Tibial artery (tissue), 4 donors: Measurements from ENCODE around the gene OPCML.

ENCODE experiments used
- DNase-seq, 2 donors: peaks; one replicate each; pipeline ENCODE4 v3.0.0-alpha.2; 2019
- H3K27ac ChIP-seq, 2 donors: fragments of 200-600 bp; sonication (generic) in 1 of 2; 1 replicate in 1 of 2; 2 replicates in 1 of 2; pipeline ENCODE4 v1.5.1; 2018 to 2019; ENCODE audit warnings: mild to moderate bottlenecking in 1 of 2
- H3K27me3 ChIP-seq, 2 donors: fragments of 200-600 bp; sonication (generic) in 1 of 2; one replicate each; pipeline versions ENCODE4 v1.5.1 to v1.6.0; 2016 to 2019
- H3K36me3 ChIP-seq, 3 donors: fragments of 200-600 bp; sonication (generic) in 2 of 3; one replicate each; pipeline ENCODE4 v1.5.1; 2016 to 2019; ENCODE audit warnings: mild to moderate bottlenecking in 2 of 3
- H3K4me1 ChIP-seq, 4 donors: fragments of 200-600 bp; sonication (generic) in 2 of 4; 1 replicate in 3 of 4; 2 replicates in 1 of 4; pipeline ENCODE4 v1.5.1; 2016 to 2019
- H3K4me3 ChIP-seq, 2 donors: fragments of 200-600 bp; sonication (generic) in 1 of 2; 1 replicate in 1 of 2; 2 replicates in 1 of 2; pipeline ENCODE4 v1.5.1; 2018 to 2019; ENCODE audit warnings: mild to moderate bottlenecking in 2 of 2
- H3K9me3 ChIP-seq, 3 donors: fragments of 200-600 bp; sonication (generic) in 1 of 3; one replicate each; pipeline ENCODE4 v1.5.1; 2016 to 2019
- intact Hi-C: fragments of 100-400 bp; cut with DNase I; formaldehyde crosslinking; loops from one replicate; pipeline ENCODE4 v1.15.0; 2023; ENCODE audit warnings: low total_unique reads
- TF ChIP-seq, protein P1 (sequence below), 2 experiments: fragments of 200-600 bp in 1 of 2; fragments of 450-650 bp in 1 of 2; IDR thresholded peaks; one replicate each; pipeline ENCODE4 v1.5.1; 2017 to 2019; ENCODE audit warnings: antibody characterized with exemption in 2 of 2, mild to moderate bottlenecking in 1 of 2, moderate library complexity in 1 of 2

OPCML gene

DNA sequence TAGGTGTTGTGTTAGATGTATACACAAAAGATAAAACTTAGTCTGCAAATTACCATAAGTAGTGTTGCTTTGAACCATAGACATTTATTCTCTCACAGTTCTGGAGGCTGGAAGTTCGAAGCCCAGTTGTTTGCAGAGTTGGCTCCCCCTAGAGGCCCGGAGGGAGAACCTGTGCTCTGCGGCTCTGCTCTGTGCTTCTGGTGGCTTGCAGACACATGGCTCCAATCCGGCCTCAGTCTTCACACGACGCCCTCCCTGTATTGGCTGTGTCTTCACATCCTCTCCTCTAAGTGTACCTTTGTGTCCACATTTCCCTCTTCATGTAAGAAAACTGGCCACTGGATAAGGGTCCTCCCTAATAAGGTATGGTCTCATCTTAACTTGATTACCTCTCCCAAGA is 128.4 kb downstream of the OPCML start:
- Histone ChIP-seq H3K27me3 (no peaks in the 10 kb centered on the region), H3K4me3 (no peak overlapping the region), H3K9me3 (no peaks in the 10 kb centered on the region), H3K36me3 (no peaks in the 10 kb centered on the region), H3K4me1 (no peaks in the 10 kb centered on the region), H3K27ac (no peak overlapping the region)
- TF ChIP-seq, protein P1, sequence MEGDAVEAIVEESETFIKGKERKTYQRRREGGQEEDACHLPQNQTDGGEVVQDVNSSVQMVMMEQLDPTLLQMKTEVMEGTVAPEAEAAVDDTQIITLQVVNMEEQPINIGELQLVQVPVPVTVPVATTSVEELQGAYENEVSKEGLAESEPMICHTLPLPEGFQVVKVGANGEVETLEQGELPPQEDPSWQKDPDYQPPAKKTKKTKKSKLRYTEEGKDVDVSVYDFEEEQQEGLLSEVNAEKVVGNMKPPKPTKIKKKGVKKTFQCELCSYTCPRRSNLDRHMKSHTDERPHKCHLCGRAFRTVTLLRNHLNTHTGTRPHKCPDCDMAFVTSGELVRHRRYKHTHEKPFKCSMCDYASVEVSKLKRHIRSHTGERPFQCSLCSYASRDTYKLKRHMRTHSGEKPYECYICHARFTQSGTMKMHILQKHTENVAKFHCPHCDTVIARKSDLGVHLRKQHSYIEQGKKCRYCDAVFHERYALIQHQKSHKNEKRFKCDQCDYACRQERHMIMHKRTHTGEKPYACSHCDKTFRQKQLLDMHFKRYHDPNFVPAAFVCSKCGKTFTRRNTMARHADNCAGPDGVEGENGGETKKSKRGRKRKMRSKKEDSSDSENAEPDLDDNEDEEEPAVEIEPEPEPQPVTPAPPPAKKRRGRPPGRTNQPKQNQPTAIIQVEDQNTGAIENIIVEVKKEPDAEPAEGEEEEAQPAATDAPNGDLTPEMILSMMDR (IDR thresholded peaks at IDR 0.05) = no peak
- intact Hi-C loops = no loop called here
- no peak for DNase-seq

DNA sequence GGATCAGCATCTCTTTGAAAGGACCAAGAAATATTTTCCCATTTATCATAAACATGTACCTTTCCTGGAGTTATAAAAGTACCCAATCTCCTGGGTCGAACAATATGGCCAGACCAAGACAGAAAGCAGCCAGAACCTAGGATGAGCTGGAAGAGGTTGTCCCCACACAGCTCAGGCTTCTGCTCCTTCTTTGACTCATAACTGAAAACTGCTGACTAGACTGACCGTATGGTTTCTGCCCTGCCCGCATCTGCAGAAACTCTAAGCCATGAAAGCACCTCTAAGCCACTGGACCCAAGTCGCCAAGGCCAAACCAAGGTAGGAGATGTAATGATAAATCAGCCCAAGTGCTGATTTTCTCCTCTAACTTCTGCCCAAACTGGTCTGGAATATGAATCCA is 129.8 kb downstream of the OPCML start:
- H3K36me3 ChIP-seq = no peaks in the 10 kb centered on the region
- H3K9me3 ChIP-seq = no peaks in the 10 kb centered on the region
- H3K27ac ChIP-seq = no peak overlapping the region
- intact Hi-C loops = no loop called here
- TF ChIP-seq, protein P1 (IDR thresholded peaks at IDR 0.05) = no peak
- H3K4me1 ChIP-seq = no peaks in the 10 kb centered on the region
- H3K27me3 ChIP-seq = no peaks in the 10 kb centered on the region
- H3K4me3 ChIP-seq = no peak overlapping the region
- DNase-seq = no peak

DNA sequence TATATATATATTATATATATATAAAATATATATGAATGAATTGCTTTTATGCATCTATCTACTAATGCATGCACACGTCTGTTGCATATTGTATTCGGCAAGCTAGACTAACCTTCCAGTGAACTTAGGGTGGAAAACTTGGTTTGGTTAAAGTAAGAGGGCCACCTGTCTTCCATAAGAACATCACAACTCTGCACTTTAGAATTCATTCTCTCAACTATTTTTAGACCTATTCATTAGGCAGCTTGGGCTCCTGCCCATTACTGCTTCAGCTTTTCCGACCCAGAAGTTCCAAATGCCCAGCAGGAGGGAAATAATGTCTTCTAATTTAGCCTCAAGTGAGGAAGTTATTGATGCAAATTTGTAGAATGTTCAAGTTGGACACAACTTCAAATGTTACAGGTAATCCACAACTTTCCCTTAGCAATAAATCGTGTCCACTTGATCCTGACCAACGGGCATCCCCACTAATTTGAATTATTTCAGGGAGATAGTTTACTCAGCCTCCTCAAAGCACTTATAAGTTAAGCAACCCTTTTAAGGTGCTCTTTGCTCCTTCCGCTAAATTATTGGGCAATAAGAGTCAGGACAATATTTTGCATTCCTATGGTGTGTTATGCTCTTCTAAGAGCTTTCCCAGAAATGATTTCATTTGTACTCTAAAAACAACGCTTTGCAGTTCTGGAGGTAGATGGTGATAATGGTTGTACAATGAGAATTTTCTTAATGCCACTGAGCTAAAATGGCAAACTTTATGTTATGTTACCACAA is 132.3 kb downstream of the OPCML start:
- intact Hi-C loops = loop anchor here (5.0 kb wide), 1 partner anchor 458 kb away; no protein-coding TSS in a partner anchor
- Histone ChIP-seq H3K36me3 (no peaks in the 10 kb centered on the region), H3K4me3 (no peak overlapping the region), H3K9me3 (no peaks in the 10 kb centered on the region), H3K27ac (no peak overlapping the region), H3K4me1 (no peaks in the 10 kb centered on the region), H3K27me3 (no peaks in the 10 kb centered on the region)
- TF ChIP-seq, protein P1 (IDR thresholded peaks at IDR 0.05) = no peak
- DNase-seq = no peak

DNA sequence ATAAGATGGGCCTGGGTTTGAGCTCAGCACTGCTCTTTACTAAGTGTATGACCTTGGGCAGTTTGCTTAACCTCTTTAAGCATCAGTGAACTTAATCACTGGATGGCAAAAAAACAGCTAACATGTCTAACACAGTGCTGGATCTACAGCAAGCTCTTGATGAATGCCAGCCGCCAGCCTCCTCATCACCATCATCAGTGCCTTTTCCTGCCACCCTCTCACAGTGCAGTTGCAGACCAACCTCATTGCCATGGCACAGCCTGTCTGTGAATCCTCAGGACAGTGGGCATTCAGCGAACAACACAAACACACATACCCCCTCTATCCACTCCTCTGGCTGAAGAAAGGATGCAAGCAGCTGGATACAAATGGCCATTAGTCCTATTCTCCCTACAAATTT is 133.0 kb downstream of the OPCML start:
- Histone ChIP-seq H3K4me3 (no peak overlapping the region), H3K4me1 (no peaks in the 10 kb centered on the region), H3K27me3 (no peaks in the 10 kb centered on the region), H3K36me3 (no peaks in the 10 kb centered on the region), H3K9me3 (no peaks in the 10 kb centered on the region), H3K27ac (no peak overlapping the region)
- no peak for DNase-seq
- TF ChIP-seq, protein P1 (IDR thresholded peaks at IDR 0.05) = no peak
- intact Hi-C loops = loop anchor here (5.0 kb wide), 1 partner anchor 457 kb away; no protein-coding TSS in a partner anchor

DNA sequence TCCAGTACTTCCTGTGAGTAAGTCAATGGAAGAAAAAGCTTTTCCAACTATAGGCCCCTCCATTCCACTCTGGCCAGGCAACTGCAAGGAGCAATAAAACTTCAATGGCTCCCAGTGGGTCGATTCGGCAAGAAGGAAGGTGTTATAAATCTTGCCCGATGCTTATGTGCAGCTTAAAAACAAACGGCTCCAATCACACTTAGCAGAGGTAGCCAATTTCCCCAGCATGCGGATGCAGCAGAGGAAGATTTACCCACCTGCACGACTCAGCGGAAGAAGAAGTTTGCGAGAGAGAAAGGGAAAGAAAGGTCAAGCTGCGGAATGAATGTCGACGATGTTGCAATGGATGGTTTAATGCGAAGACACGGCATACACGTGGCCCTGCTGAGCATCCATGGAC is 141.5 kb downstream of the OPCML start:
- no peak for DNase-seq
- H3K27ac ChIP-seq = no peak overlapping the region
- H3K4me3 ChIP-seq = no peak overlapping the region
- H3K9me3 ChIP-seq = no peaks in the 10 kb centered on the region
- TF ChIP-seq, protein P1 (IDR thresholded peaks at IDR 0.05) = no peak
- no peaks in the 10 kb centered on the region for H3K36me3 ChIP-seq
- no peaks in the 10 kb centered on the region for H3K27me3 ChIP-seq
- intact Hi-C loops = no loop called here
- no peaks in the 10 kb centered on the region for H3K4me1 ChIP-seq
